Hepatocyte (in vitro differentiated cells): ENCODE data around the gene SLC38A5.

ENCODE experiments used
- EZH2 ChIP-seq: fragments of 200-600 bp; sonication (generic); IDR thresholded peaks from 2 replicates; pipeline ENCODE4 v1.6.1; 2016; ENCODE audit warnings: antibody characterized with exemption, mild to moderate bottlenecking, borderline replicate concordance
- EZH2phosphoT487 ChIP-seq: fragments of 200-600 bp; sonication (generic); IDR thresholded peaks from one replicate; pipeline ENCODE4 v1.6.1; 2018; ENCODE audit warnings: antibody characterized with exemption, mild to moderate bottlenecking, low read depth, moderate library complexity; ENCODE audit not compliant: unreplicated experiment, severe bottlenecking
- TF ChIP-seq, protein P1 (sequence below): fragments of 200-600 bp; sonication (generic); IDR thresholded peaks from 2 replicates; pipeline ENCODE4 v1.5.1; 2016; ENCODE audit warnings: antibody characterized with exemption, mild to moderate bottlenecking; ENCODE audit not compliant: poor library complexity

DNA sequence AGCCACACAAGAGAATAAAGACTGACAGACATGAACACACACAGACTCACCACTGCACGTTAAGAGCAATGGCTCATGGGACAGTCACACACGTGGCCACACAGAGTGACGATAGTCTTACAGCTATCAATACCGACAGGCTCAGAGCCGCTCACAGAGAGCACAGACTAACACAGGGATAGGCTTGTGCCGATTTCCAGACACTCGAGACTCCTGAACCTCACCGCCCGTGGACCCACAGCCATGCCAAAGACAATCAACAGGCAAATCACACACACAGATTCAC is 716 bp upstream of the SLC38A5 start:
- TF ChIP-seq, protein P1, sequence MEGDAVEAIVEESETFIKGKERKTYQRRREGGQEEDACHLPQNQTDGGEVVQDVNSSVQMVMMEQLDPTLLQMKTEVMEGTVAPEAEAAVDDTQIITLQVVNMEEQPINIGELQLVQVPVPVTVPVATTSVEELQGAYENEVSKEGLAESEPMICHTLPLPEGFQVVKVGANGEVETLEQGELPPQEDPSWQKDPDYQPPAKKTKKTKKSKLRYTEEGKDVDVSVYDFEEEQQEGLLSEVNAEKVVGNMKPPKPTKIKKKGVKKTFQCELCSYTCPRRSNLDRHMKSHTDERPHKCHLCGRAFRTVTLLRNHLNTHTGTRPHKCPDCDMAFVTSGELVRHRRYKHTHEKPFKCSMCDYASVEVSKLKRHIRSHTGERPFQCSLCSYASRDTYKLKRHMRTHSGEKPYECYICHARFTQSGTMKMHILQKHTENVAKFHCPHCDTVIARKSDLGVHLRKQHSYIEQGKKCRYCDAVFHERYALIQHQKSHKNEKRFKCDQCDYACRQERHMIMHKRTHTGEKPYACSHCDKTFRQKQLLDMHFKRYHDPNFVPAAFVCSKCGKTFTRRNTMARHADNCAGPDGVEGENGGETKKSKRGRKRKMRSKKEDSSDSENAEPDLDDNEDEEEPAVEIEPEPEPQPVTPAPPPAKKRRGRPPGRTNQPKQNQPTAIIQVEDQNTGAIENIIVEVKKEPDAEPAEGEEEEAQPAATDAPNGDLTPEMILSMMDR, result no peak
- no peak for TF ChIP-seq EZH2phosphoT487
- TF ChIP-seq EZH2, result no peak
